Anterior cingulate cortex (tissue), 58 donors: ENCODE measurements around the gene CXCL14.

Experiments
- DNase-seq, 58 donors: peaks; one replicate each; lab custom pipeline; 2025; lab: John Stamatoyannopoulos, UW

CXCL14 gene, protein sequence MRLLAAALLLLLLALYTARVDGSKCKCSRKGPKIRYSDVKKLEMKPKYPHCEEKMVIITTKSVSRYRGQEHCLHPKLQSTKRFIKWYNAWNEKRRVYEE

DNA sequence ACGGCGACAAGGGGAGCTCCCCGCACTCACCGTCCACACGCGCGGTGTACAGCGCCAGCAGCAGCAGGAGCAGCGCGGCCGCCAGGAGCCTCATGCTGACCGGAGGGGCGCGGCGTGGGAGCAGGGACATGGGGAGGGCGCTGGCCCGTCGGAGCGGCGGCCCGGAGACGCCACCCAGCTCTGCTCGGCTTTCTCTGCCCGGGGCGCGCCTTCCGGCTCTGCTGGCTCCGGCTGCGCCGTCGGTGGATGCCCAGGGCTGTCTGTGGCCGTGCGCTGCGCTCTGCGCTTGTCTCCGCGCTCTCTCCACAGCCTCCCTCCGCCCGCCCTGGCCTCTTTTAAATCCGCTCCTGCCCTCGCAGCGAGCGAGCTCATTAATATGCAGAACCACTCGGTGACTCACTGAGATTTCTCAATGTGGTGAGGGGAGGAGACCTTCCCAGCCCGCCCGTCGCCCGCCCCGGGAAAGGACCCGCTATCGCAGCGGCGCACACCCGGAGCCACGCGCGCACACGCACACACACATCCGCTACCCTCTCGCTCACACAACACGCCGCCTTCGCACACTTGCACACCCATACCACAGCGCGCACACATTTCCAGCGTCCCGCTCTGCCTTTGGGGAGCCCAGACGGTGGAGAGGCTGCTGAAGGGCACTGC lies at the start of gene CXCL14:
Gene CXCL14, minus strand, starts transcription at position 307 of the 657 bp plus-strand sequence. Its CDS starts 213 bp downstream, at position 94.
- DNase-seq: peak in 30 of 58 donors; percentile 7 to 80 (median 32)

DNA sequence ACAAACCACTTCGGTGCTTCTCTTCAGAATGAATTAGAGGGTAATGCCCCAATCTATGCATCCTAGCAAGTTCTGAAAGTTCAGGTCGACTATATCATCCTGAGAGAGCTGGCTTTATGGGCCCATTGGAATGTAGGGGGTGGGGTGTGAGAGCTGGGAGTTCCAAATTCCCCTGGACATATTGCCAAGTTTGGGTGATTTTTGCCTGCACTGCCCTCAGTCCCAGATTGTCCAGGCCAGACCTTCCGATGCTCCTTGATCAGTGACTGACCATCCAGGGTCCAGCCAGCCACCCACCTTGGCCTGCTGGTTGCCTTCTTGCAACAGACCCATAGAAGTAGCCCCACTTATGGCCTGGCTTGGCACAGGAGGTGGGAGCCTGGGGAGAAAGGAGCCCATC lies 47.8 kb upstream of the CXCL14 start:
- DNase-seq: no peak

DNA sequence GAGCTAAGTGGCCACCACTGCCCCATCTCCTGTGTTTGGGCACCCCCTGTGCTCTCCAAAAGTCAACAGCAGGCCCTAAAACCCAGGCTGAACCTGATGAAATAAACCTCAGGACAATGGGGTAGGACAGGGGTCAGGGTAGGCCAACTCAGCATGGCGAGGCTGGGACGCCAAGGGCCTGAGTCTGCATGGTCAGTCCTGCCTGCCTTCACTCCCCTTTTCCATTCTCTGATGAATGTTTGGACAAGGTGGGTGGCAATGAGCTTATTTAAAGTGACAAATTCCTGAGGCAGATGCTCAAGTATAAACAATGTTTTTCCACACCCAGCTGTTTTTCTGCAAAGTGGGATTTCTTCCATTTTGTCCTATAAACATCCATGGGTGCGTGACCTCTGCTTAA lies 47.2 kb upstream of the CXCL14 start:
- no peak for DNase-seq

DNA sequence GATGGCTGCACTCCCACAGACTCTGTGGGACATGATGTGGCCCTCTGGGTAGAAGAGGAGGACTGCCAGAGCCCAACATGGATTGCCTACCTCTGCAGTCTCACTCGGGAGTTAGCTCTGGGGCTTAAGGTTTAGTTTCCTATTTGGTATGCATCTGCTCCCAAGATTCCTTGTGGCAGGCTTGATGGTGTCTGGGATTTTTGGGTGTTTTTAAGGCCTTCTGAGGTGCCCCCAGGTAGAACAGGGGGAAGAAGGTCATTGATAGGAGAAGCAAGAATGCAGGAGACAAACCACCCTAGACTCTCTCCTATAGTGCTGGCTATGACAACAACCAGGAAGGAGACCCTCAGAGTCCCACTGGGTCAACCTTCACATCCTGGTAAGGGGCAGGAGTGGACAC lies 46.7 kb upstream of the CXCL14 start:
- DNase-seq: no peak

DNA sequence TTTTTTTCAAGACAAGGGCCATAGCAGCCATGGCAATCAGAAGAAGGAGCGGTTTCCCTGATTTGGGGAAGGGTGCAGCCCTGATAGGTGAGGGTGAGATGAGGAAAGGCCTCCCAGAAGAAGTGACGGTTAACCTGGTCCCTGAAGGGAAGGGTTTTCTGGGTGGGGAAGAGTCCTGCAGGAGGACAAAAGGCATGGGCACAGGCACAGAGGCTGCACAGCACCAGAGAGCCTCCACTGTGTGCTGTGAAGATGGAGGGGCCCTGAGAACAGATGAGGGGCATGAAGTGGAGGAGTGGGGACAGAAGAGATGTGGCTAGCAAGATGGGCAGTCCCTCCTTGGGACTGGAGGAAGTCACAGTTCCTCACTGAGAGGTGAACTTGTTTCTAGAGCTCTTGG lies 46.3 kb upstream of the CXCL14 start:
- no peak for DNase-seq

DNA sequence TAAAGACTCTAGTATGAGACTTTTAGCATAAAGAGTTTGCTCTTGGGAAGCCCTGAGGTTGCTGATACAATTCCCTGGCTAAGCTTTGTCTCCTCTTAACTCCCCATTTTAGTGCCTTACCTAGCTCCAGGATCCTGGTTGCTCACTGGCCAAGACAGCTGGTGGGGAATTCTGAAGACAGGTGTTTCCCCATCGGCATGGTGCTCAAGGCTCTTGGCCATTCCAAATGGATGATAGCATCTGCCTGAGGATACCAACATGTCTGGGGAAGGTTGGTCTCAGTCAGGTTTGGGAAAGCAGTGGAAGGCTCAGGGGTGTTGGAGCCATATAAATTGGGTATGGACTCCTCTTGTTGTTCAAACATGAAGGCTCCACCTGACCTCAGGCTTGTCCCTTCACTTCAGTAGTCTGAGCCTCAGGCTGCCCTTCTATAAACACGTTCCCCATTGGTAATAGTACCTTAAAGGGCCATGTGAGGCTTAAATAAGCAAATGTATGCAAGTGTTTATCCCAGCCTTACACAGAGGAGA lies 44.5 kb upstream of the CXCL14 start:
- DNase-seq: no peak

DNA sequence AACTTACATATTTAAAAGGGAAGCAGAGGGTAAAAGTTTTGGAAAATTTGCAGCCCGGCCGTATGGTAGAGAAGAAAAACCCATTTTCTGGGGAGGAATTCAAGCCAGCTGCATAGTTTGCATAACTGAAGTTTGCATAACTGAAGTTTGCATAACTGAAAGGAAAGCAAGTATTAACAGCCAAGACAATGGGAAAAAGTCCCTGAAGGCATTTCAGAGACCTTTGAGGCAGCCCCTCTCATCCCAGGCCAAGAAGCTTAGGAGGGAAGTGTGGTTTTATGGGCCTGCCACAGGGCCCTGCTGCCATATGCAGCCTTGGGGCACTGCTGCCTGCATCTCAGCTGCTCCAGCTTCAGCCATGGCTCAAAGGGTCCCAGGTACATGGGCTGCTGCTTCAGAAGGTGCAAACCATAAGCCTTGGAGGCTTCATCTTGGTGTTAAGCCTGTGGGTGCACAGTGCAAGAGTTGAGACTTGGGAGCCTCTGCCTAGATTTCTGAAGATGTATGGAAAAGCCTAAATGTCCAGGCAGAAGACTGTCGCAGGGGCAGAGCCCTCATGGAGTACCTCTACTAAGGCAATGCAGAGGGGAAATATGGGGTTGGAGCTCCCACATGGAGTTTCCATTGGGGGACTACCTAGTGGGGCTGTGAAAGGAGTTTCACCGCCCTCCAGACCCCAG lies 36.9 kb upstream of the CXCL14 start:
- no peak for DNase-seq

DNA sequence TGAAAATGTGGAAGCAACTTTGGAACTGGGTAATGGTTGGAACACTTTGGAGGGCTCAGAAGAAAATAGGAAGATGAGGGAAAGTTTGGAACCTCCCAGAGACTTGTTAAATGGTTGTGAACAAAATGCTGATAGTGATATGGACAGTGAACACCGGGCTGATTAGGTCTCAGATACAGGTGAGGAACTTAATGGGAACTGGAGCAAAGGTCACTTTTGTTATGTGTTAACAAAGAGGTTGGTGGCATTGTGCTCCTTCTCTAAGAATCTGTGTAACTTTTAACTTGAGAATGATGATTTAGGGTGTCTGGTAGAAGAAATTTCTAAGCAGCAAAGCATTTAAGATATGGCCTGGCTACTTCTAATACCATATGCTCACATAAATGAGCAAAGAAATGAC lies 36.4 kb upstream of the CXCL14 start:
- DNase-seq: no peak

DNA sequence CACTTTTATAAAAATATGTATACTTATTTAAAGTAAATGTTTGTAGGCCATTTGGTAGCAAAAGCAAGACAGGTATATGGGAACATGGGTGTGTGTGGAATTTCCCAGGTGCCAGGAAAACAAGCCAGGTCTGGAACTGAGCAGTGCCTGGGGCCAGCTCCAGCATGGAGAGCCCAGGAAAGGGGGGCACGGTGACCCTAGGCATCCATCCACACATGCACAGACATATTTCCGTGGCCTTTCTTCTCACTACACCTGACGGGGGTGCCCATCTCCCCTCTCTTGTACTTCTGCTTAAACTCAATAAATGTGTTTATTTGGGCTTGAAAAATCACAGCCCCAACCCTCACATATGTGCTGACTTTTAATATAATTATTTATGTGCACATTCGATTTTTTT lies 31.2 kb upstream of the CXCL14 start:
- no peak for DNase-seq

DNA sequence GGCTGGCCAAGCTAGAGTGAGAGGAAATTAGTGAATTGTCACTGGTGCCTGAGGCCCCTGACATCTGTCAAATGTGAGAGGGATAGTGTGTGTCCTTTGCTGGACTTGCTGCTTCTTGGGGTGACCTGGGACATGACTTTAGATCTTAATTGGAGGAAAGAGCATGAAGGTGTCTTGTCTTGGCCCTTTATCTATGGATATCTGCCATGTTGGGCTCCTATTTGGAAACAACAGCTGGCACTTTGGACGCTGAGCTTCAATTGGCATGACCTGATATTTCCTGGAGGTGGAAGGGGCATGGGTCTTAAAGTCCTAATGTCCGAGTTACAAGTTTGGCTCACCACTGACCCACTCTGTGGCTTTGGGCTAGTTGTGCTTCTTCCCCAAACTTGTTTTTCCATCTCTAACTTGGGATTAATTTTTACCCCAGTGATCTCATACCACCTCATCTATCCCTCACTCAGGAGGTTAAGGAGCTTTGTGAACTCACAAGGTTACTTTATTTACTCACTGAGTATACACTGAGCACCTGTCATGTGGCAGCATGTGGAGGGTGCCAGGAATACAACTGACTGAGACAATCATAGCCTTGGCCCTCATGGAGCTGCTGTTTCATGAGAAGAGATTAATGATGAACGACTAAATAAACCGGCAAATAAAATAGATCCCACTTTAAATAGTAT lies 30.1 kb upstream of the CXCL14 start:
- DNase-seq: no peak

DNA sequence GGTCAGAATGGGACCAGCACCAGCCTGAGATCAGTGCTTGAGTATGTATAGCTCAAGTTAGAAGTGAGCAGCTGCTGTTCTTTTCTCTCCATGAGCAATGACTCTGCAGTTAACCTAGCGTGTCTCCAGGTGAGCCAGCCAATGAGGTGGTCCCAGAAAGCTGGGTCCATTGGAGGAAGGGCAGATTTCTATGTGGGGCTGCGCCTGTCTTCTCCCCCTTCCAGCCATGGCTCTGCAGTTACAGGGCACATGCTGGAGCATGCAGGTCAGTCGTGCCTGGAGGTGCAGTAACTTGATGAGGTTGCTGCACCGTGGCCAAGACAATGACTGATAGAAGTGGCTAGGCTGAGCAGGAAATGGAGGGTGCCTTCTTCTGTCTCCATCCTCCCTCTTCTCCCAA lies 29.6 kb upstream of the CXCL14 start:
- no peak for DNase-seq

DNA sequence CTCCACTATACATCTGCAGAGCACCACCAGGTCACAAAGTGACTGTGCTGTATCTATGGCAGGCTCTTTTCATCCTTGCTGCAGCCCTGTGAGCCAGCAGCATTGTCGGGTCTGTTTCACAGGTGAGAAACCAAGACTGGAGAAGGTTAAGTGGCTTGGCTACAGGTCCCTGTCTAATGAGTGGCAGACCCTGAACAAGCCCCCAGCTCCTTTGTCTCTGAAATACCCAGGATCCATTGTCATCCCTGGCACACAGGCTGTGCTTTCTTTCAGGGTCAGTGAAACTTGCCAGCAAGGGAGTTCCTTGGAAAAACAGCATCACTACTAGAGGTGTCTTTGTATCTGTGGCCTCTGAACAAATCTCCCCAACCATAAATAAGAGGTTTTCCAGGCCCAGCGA lies 27.6 kb upstream of the CXCL14 start:
- DNase-seq: no peak

DNA sequence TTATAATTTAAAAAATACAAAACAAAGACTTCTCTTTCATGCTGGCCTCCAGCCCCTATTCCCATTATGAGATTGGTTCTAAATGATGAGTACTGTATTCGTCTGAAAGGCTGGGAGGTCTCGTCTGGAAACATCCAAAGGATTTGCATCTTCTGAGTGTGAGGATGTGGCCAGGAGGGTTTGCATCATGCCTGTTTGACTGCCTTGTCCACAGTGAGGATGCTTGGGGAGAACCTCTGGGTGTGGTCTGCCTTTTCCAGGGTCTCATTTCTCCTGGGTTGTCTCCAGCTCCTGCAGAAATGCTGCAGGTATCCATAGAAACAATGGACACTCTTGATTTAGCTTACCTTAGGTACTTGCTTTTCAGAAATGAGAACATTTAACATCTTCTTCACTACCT lies 26.4 kb upstream of the CXCL14 start:
- DNase-seq: no peak

DNA sequence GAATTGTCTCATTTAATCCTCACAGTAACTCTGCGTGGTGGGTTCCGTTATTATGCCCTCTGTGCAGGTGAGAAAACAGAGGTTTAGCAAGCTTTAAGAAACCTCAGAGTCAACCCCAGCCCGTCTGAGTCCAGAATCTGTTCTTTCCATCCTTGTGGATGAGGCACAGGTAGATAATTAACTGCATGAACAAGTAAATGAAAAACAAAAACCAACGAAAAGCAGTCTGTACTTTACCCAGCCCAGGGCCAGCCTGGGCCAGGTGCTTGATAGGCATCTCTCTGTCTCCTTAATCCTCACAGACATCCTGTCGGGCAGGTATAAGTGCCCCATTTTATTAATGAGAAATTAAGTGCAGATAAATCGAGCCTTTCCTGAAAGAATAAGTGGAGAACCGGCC lies 25.3 kb upstream of the CXCL14 start:
- no peak for DNase-seq

DNA sequence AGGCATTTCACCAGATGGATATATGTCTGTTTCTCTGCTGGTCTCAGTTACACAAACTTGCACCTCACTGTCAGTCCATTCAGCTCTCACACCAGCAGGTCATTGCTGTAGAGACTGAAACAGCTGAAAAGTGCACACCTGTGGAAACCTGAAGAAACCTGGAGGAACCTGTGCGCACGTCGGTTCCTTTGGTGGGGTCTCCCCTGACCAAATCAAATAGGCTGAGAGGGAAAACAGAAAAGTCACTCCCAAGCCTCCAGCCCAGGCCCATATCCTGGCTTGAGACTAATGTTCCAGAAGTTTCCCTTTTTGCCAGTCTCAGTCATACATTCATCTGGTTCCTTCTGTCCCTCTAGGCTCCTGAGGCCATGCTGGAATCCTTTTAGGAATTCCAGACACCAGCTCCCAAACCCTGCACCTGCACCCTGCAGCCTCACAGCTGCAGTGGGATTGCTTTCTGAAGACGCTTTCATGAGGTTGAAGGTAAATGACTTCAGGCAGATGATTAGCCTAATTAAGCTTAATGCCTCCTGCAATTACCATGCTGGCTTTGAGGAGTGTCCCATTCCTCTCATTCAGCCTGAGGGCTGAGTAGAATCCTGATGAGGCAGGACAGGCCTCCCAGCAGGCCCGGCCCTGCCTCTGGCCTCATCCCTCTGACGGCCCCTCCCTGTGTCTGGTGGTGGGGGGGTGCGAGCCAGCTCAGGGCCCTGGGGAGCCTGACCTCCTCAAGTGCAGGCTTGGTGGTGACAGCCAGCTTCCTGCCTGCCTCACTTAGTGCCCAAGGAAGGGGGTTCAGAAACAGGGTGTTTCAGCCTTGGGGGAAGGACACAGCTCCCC lies 24.3 kb upstream of the CXCL14 start:
- DNase-seq: no peak

DNA sequence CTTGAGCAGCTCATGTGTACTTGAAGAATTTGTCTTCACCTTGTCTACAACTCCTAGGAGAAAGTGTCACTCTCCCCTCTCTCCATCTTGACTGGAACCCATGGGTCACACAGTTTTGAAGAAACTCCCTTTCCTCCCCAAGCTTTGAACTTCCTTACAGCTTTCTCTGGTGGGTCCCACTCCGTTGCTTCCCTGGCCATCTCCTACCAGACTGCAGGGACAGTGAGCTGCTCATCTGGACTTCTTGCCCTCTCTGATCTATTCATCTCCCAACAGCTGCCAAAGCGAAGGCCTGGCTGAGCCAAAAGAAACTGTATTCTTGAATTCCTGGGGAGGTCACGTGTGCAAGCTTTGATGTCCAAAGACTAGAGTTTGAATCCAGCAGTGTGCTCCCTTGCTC lies 22.7 kb upstream of the CXCL14 start:
- DNase-seq: no peak

DNA sequence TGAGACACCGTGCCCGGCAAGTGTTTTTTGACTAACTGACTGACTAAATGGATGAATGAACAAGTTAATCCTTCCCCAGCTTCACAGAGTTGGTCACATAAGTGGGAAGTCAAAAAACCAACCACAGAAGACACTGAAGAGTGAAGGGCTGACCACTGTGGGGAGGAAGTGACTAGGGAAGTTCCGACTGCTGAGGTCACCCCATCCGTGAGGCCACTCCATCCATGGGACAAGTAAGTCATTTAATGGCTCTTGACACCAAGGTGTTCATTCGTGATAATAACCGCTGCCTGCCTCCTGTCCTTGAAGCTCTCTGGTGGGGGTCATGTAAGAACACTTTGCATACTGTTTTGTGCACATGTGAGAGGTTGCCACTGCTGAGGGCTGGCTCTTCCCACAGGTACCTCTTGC lies 22.2 kb upstream of the CXCL14 start:
- DNase-seq: no peak

DNA sequence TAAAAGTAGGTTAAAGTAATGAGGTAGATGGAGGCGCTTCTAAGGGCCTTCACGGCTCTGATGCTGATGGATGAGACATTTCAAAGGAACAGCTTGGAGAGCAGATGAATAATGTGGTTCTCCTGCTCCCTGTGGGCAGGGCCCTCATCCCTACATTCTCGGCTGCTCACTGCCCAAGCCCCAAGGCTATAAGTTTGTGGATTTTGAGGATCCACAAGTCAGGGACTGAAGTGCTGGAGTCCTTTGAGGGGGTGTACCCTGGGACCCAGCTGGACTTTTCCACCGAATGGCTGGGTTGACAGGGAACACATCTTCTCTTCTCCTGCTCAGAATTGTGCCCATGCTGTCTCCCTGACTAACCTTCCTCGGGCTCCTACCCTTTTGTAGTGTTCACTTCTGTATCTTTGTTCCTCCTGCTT lies 21.4 kb upstream of the CXCL14 start:
- DNase-seq: no peak

DNA sequence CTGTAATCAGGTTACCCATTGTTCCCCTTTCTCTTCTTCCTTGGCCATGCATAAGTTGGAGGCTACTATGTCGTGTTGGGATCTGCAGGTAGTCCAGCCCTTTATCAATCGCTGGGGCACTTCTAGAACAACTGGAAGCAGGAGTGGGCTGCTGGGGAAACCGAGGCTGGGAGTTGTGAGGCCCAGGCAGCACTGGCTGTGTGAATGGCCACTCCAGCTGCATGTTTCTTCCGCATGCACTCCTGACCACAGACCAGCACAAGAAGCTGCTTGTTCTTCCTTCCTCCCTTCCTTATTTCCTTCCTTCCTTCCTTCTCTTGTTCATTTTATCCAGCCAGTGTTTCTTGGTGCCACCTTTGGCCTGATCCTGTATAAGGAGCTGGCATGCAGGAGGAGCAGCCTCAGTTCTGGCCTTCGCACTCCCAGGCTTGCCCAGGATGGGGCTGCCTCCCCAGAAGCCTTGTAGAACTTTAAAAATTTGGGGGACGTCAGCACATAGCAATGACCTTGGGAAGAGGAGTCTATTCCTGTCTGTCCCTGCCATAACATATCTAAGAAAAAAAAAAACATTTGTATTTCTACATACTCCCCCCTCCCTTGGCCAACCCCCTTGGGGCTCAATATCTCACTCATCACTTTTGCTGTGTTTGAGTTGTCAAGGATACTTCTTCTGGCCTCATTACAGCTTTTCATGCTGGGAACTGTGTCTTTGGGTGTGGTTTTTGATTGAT lies 20.8 kb upstream of the CXCL14 start:
- DNase-seq: no peak
